K562 (cell line): ENCODE data around the gene SIGLEC9. TPM values are rescaled to one million over a fixed set of nuclear protein-coding genes. Genes with fewer than 3 reads are reported as not detected.
A peak's percentile ranks its signal among the peaks of the same experiment; 100 is the strongest.

Source experiments
- ATAC-seq: fragments of 200-7000 bp; cut with Tn5 transposase; 3 replicates; pipeline ENCODE4 v1.9.1; 2020; ENCODE audit warnings: moderate library complexity
- BruUV-seq: library from RNA; stranded (reverse); fragments of 400-500 nt; replicated peaks from 2 replicates; lab custom pipeline; 2021; lab: Mats Ljungman, UMichigan
- CTCF ChIA-PET: fragments of 300-600 bp; formaldehyde crosslinking; extraction: SDS; loops from one replicate; lab custom pipeline; 2021; ENCODE audit warnings: low intra/inter-chr PET ratio; lab: Yijun Ruan, JAX
- POLR2A ChIA-PET: fragments of 300-600, 350-650 bp; sonication (Branson Sonifier 250); formaldehyde crosslinking; extraction: SDS; loops from one replicate; lab custom pipeline; 2021; ENCODE audit warnings: antibody characterized with exemption, inconsistent platforms; lab: Yijun Ruan, JAX
- DNase-seq, 4 experiments: peaks; one replicate each; pipeline versions ENCODE4 v3.0.0 to v3.0.0-alpha.2; 2011 to 2018; ENCODE audit warnings: low spot score in 3 of 4, mixed read lengths in 3 of 4; ENCODE audit errors: extremely low read depth in 1 of 4
- FAIRE-seq: peaks from 2 replicates; lab custom pipeline; 2011; peaks lifted over from hg19 to GRCh38; lab: Jason Lieb, UNC
- H2AFZ ChIP-seq: 2 replicates; pipeline ENCODE4 v1.6.0; 2011; ENCODE audit warnings: low read depth, low read length, control low read depth, inconsistent platforms
- H3K27ac ChIP-seq: fragments of 200-600 bp; 3 replicates; pipeline ENCODE4 v1.8.0; 2011; ENCODE audit warnings: low read depth, mild to moderate bottlenecking, control low read depth, inconsistent platforms, low read length, moderate library complexity, mixed read lengths; ENCODE audit errors: extremely low read depth
- H3K27me3 ChIP-seq, 2 experiments: fragments of 300-600 bp in 1 of 2; 2 replicates in 1 of 2; 3 replicates in 1 of 2; pipeline versions ENCODE4 v1.6.0 to v1.8.0; 2011; ENCODE audit warnings: inconsistent platforms in 2 of 2, low read length in 2 of 2, mild to moderate bottlenecking in 1 of 2, mixed read lengths in 1 of 2, moderate library complexity in 1 of 2; ENCODE audit not compliant: control insufficient read depth in 2 of 2, insufficient read depth in 2 of 2
- H3K36me3 ChIP-seq: fragments of 300-600 bp; 3 replicates; pipeline ENCODE4 v1.8.0; 2011; ENCODE audit warnings: mild to moderate bottlenecking, low read length, inconsistent platforms; ENCODE audit not compliant: control insufficient read depth, insufficient read depth
- H3K4me1 ChIP-seq, 2 experiments: fragments of 200-600 bp in 1 of 2; replicated peaks in 1 of 2; 2 replicates in 1 of 2; 3 replicates in 1 of 2; pipeline versions ENCODE4 v1.5.1 to v1.8.0; 2011; ENCODE audit warnings: inconsistent platforms in 2 of 2, low read length in 2 of 2, mild to moderate bottlenecking in 1 of 2, mixed read lengths in 1 of 2, moderate library complexity in 1 of 2; ENCODE audit not compliant: control insufficient read depth in 2 of 2, insufficient read depth in 2 of 2
- H3K4me2 ChIP-seq: 2 replicates; pipeline ENCODE4 v1.6.1; 2011; ENCODE audit warnings: low read length, control low read depth, inconsistent platforms, mixed read lengths; ENCODE audit not compliant: insufficient read depth
- H3K4me3 ChIP-seq: fragments of 200-600 bp; sonication (generic), shearing (Covaris generic); 2 replicates; pipeline ENCODE4 v1.5.1; 2016; ENCODE audit warnings: control low read depth, inconsistent platforms
- H3K79me2 ChIP-seq: fragments of 200-600 bp; 3 replicates; pipeline ENCODE4 v1.8.0; 2011; ENCODE audit warnings: low read length, inconsistent platforms; ENCODE audit not compliant: control insufficient read depth, insufficient read depth
- H3K9ac ChIP-seq, 2 experiments: 2 replicates each; pipeline versions ENCODE4 v1.6.0 to v1.6.1; 2011; ENCODE audit warnings: low read depth in 2 of 2, low read length in 2 of 2, control low read depth in 1 of 2, inconsistent platforms in 1 of 2, mild to moderate bottlenecking in 1 of 2, mixed read lengths in 1 of 2; ENCODE audit not compliant: insufficient read depth in 1 of 2
- H3K9me1 ChIP-seq: one replicate; pipeline ENCODE4 v1.6.0; 2011; ENCODE audit warnings: inconsistent platforms, mild to moderate bottlenecking, low read length, moderate library complexity; ENCODE audit not compliant: control insufficient read depth, insufficient read depth
- H3K9me3 ChIP-seq: replicated peaks from 2 replicates; pipeline ENCODE4 v1.5.1; 2011; ENCODE audit warnings: low read depth, low read length, inconsistent platforms; ENCODE audit not compliant: control insufficient read depth, insufficient read depth
- H4K20me1 ChIP-seq: replicated peaks from 2 replicates; pipeline ENCODE4 v1.6.1; 2011; ENCODE audit warnings: low read length, inconsistent platforms, mixed read lengths; ENCODE audit not compliant: control insufficient read depth, insufficient read depth
- CHCHD3 ChIP-seq: fragments of 250-450 bp; sonication (Bioruptor Pico); IDR thresholded peaks from 2 replicates; pipeline ENCODE4 v2.1.2; 2022; ENCODE audit warnings: mild to moderate bottlenecking
- CTCFL ChIP-seq: IDR thresholded peaks from 2 replicates; pipeline ENCODE4 v1.6.1; 2011; ENCODE audit warnings: borderline replicate concordance, low read depth, mild to moderate bottlenecking, moderate library complexity, low read length; ENCODE audit not compliant: insufficient read depth, poor library complexity, severe bottlenecking
- FOXA3 ChIP-seq, 2 experiments: fragments of 450-650 bp in 1 of 2; sonication (generic) in 1 of 2; formaldehyde crosslinking; IDR thresholded peaks in 1 of 2; conservative IDR thresholded peaks in 1 of 2; 2 replicates each; pipeline versions ENCODE4 v1.4.0 to v1.8.0; 2020 to 2022; ENCODE audit warnings: mild to moderate bottlenecking in 2 of 2, missing genetic modification reagents in 1 of 2
- MEIS2 ChIP-seq: fragments of 450-650 bp; IDR thresholded peaks from 2 replicates; pipeline ENCODE4 v1.6.1; 2014; ENCODE audit warnings: mild to moderate bottlenecking; ENCODE audit not compliant: partially characterized antibody
- MLLT1 ChIP-seq, 2 experiments: fragments of 450-650 bp; IDR thresholded peaks; 2 replicates each; pipeline ENCODE4 v1.6.1; 2016
- PKNOX1 ChIP-seq: fragments of 450-650 bp; IDR thresholded peaks from 2 replicates; pipeline ENCODE4 v1.6.1; 2016
- SIN3A ChIP-seq, 2 experiments: fragments of 150-350 bp in 1 of 2; IDR thresholded peaks; 2 replicates each; pipeline ENCODE4 v1.6.1; 2011 to 2016; ENCODE audit warnings: borderline replicate concordance in 2 of 2, low read depth in 2 of 2, low read length in 2 of 2, mild to moderate bottlenecking in 2 of 2, moderate library complexity in 2 of 2; ENCODE audit not compliant: control insufficient read depth in 1 of 2
- SMAD1 ChIP-seq: fragments of 150-350 bp; IDR thresholded peaks from 2 replicates; pipeline ENCODE4 v1.6.1; 2014; ENCODE audit warnings: low read length, low read depth; ENCODE audit not compliant: partially characterized antibody
- SMAD4 ChIP-seq: fragments of 250-450 bp; sonication (Bioruptor Pico); conservative IDR thresholded peaks from 2 replicates; pipeline ENCODE4 v1.8.0; 2021; ENCODE audit warnings: inconsistent platforms, mild to moderate bottlenecking, moderate library complexity
- TAF9B ChIP-seq: fragments of 450-650 bp; IDR thresholded peaks from 2 replicates; pipeline ENCODE4 v1.6.1; 2018; ENCODE audit warnings: mild to moderate bottlenecking; ENCODE audit not compliant: partially characterized antibody
- YY1 ChIP-seq, 3 experiments: IDR thresholded peaks; 2 replicates each; pipeline ENCODE4 v1.6.1; 2011; ENCODE audit warnings: low read length in 2 of 3, mild to moderate bottlenecking in 2 of 3, moderate library complexity in 2 of 3, borderline replicate concordance in 1 of 3, control low read depth in 1 of 3, low read depth in 1 of 3; ENCODE audit not compliant: insufficient read depth in 3 of 3, insufficient replicate concordance in 2 of 3, control insufficient read depth in 1 of 3, insufficient read length in 1 of 3; ENCODE audit errors: extremely low read depth in 1 of 3
- ZBTB2 ChIP-seq: fragments of 450-650 bp; IDR thresholded peaks from 2 replicates; pipeline ENCODE4 v1.6.1; 2016; ENCODE audit warnings: antibody characterized with exemption
- WGBS: fragments of 100-300 bp; shearing (Covaris generic); methylation state at CpG from one replicate; pipeline ENCODE4 v1.1.6; 2016; ENCODE audit warnings: low coverage, mixed read lengths; ENCODE audit not compliant: insufficient coverage; ENCODE audit errors: missing lambda C conversion rate; 5-methylcytosine and 5-hydroxymethylcytosine counted together
- in situ Hi-C: fragments of 300-500 bp; cut with MboI; formaldehyde crosslinking; loops from 4 replicates; pipeline ENCODE4 v1.15.0; 2018; ENCODE audit warnings: inconsistent platforms, mixed read lengths
- intact Hi-C: fragments of 100-400 bp; cut with micrococcal nuclease; formaldehyde crosslinking; loops from 2 replicates; pipeline ENCODE4 v1.14.2; 2022
- polyA plus RNA-seq, 8 experiments: library from polyadenylated mRNA; depleted of rRNA in 4 of 8; stranded (reverse) in 5 of 8; unstranded in 3 of 8; fragments of >200 nt; fragmentation: Nextera tagmentation in 2 of 8; fragmentation: Illumina TruSeq in 1 of 8; extraction: Ambion mirVana in 2 of 8; extraction: Trizol in 1 of 8; gene quantifications; 2 replicates each; pipeline versions ENCODE4 v1.2.1 to v1.2.3, GENCODE V29; 2011 to 2014; ENCODE audit warnings: inconsistent platforms in 1 of 8, missing spikeins in 1 of 8
- total RNA-seq, 7 experiments: library from RNA; depleted of rRNA in 6 of 7; stranded (reverse); fragments of >200 nt in 6 of 7; fragmentation: Illumina TruSeq in 2 of 7; extraction: Trizol in 2 of 7; gene quantifications; 2 replicates each; pipeline versions ENCODE4 v1.2.1 to v1.2.3, GENCODE V29; 2011 to 2021; ENCODE audit warnings: low replicate concordance in 1 of 7

Gene SIGLEC9
- total and polyA plus RNA-seq, 9 of the 15 experiments (the other 6 are each of a cell fraction or from before 2014, with no cell fraction given): 0.09 to 0.34 (median 0.22) TPM; not detected in 4

GRCh38 chr19:51107406-51108065, 17.2 kb upstream of the SIGLEC9 start:
- Histone ChIP-seq H3K27ac (peak overlapping the region; percentile 81), H3K9ac (peak overlapping the region; percentile 85 to 94), H3K9me1 (no peaks in the 10 kb centered on the region), H3K27me3 (peaks cover 3 to 13% of the 10 kb centered on the region in 2 experiments; a peak in 4 of 5 replicates), H3K36me3 (peaks cover 28% of the 10 kb centered on the region; the same call in 2 of the 3 replicates), H3K79me2 (peaks cover 31% of the 10 kb centered on the region), H3K4me1 (peaks cover 9 to 22% of the 10 kb centered on the region in 2 experiments; a peak in 4 of 5 replicates), H3K4me2 (peak overlapping the region; percentile 92), H4K20me1 (no peaks in the 10 kb centered on the region), H2AFZ (peak overlapping the region; percentile 96), H3K4me3 (peak overlapping the region; percentile 63), H3K9me3 (no peaks in the 10 kb centered on the region)
- in situ Hi-C loops: no loop called here
- no peak for FAIRE-seq
- ChIA-PET CTCF (interaction anchor here (0.6 to 1.5 kb wide), 2 partner anchors 13 to 150 kb away, joined by 3 to 5 read pairs; no protein-coding TSS in a partner anchor), POLR2A (no interaction called here)
- peak in 2 of 4 experiments; percentile 55 to 78 for DNase-seq
- peak; percentile 84 for ATAC-seq
- intact Hi-C loops: no loop called here
- TSS peak; percentile 56 for BruUV-seq
- WGBS: 7% methylated on average over 18 of the region's 18 CpGs
- no peak for TF ChIP-seq CHCHD3
- peak in 2 of 3 experiments; percentile 28 to 90 for TF ChIP-seq YY1 (IDR thresholded peaks at IDR 0.05; ENCODE audit: borderline replicate concordance in 1 of 3, control insufficient read depth in 1 of 3, extremely low read depth in 1 of 3, insufficient read depth in 3 of 3, insufficient read length in 1 of 3, insufficient replicate concordance in 2 of 3, low read depth in 1 of 3, low read length in 2 of 3)
- peak; percentile 30 for TF ChIP-seq TAF9B
- peak; percentile 97 for TF ChIP-seq CTCFL
- TF ChIP-seq FOXA3 (CRISPR knock-in tag; conservative IDR thresholded peaks at IDR 0.05 in 1 of 2, IDR thresholded peaks at IDR 0.05 in 1 of 2): no peak
- TF ChIP-seq PKNOX1: peak; percentile 91
- TF ChIP-seq MEIS2: peak; percentile 89
- TF ChIP-seq MLLT1 (IDR thresholded peaks at IDR 0.05): 0 out of 4 replicates have a peak, but pooled peaks of 1 of the 2 experiments have one; percentile 47
- TF ChIP-seq SIN3A (IDR thresholded peaks at IDR 0.05; ENCODE audit: borderline replicate concordance in 2 of 2, control insufficient read depth in 1 of 2, low read depth in 2 of 2, low read length in 2 of 2): peak in 1 of 2 experiments; percentile 82; a peak in 1 of 4 replicates
- TF ChIP-seq SMAD1: no peak
- TF ChIP-seq SMAD4: peak; percentile 35; the same call in 1 of the 2 replicates
- TF ChIP-seq ZBTB2: 0 out of 2 replicates have a peak, but pooled peaks have one; percentile 39
